ENCODE results near the gene RHO.

- TF ChIP-seq CTCF (IDR thresholded peaks at IDR 0.05) (no peak), EZH2 (IDR thresholded peaks at IDR 0.05; ENCODE audit: borderline replicate concordance, insufficient read depth, low read depth, low read length, poor library complexity, severe bottlenecking) (no peak)
Measured at GRCh38 chr3:129532261-129532660, 3.8 kb downstream of the RHO start.

Data from B cell (primary cell).